GM03348 (cell line): Measurements from ENCODE around the gene FBXO8.

Experiments
- DNase-seq: peaks from one replicate; pipeline ENCODE4 v3.0.0; 2012; ENCODE audit warnings: low spot score

FBXO8 gene

GRCh38 chr4:174245714-174246113, 37.8 kb downstream of the FBXO8 start:
- no peak for DNase-seq

- peak; percentile 9 for DNase-seq
Observed at GRCh38 chr4:174244441-174244840, 39.0 kb downstream of the FBXO8 start.

DNA sequence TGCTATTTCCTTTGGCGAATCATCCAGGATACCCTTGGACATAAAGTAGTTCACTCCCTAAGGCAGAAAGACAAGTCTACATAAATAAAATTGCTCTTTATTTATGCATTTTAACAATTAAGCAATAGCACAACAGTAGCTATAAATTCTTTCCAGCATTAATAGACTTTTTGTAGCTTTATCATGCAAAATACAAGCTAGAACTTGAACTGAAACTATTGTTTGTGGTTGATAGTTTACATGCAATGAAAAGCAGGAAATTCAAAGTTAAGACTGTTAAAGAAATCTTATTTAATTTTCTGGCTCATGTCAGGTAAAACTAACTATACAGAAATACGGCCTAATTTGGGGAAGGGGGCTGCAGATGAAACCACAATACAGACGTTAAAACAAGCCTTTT, 42.3 kb downstream of the FBXO8 start:
- no peak for DNase-seq

DNA sequence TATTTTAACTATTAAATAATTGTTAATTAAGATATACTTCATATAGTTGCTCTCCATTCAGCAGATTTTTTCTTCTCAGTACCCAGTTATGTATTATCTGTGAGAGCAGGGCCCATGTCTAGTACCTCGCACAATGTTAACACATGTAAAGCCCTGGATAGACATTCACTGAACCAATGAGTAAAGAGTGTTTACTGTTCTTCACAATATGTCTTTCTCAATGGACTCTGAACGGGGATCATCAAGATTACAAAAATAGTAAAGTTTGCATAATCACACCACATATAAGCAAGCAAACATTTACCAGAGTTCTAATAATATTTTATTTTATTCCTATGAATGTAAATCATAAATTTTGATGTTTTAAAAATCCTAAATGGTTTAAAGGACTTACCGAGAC, 47.1 kb downstream of the FBXO8 start:
- no peak for DNase-seq

GRCh38 chr4:174230680-174231079, 52.8 kb downstream of the FBXO8 start:
- no peak for DNase-seq

GRCh38 chr4:174230148-174230547, 53.3 kb downstream of the FBXO8 start:
- DNase-seq = no peak

- DNase-seq = no peak
Observed at GRCh38 chr4:174228988-174229387, 54.5 kb downstream of the FBXO8 start.

GRCh38 chr4:174225349-174226049, 58.0 kb downstream of the FBXO8 start:
- DNase-seq = no peak

DNA sequence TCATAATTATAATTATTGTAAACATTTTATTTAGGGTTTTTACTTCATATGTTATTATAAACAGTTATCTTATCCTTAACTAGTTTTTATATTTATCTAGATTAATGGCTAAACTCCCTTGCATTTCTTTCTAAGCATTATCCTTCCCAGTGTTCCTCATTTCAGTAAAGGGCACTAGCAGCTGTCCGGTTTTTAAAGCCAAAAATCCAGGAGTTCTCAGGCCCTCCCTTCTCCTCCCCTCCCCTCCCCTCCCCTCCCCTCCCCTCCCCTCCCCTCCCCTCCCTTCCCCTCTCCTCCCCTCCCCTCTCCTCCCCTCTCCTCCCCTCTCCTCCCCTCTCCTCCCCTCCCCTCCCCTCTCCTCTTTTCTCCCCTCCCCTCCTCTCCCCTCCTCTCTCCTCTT, 58.9 kb downstream of the FBXO8 start:
- no peak for DNase-seq

DNA sequence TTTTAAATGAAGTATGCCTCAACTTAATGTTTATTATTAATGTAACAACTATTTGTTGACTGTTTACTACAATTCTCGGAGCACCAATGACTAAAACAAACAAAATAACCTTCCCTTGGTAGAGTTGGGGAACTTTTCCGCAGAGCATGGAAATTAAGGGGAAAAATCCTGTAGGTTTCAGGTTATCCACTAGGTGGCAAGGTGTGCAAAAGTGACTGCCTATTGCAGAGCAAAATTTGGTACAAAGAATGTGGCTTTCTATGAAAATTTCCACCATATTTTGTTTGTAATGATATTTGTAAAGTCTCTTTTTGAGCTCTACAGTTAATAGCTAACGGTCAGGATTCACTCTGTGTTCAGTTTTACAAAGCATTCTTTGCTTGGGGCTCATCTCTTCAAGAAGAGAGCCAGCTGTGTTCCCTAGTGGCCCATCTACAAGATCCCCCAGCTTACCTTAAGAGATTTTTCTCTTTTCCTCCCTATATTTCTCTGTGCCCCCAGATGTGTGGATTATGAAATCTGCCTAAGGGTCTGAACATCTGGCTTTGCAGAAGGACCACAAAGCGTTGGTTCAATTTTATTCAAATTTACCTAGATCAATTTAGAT, 61.1 kb downstream of the FBXO8 start:
- DNase-seq = peak; percentile 44

DNA sequence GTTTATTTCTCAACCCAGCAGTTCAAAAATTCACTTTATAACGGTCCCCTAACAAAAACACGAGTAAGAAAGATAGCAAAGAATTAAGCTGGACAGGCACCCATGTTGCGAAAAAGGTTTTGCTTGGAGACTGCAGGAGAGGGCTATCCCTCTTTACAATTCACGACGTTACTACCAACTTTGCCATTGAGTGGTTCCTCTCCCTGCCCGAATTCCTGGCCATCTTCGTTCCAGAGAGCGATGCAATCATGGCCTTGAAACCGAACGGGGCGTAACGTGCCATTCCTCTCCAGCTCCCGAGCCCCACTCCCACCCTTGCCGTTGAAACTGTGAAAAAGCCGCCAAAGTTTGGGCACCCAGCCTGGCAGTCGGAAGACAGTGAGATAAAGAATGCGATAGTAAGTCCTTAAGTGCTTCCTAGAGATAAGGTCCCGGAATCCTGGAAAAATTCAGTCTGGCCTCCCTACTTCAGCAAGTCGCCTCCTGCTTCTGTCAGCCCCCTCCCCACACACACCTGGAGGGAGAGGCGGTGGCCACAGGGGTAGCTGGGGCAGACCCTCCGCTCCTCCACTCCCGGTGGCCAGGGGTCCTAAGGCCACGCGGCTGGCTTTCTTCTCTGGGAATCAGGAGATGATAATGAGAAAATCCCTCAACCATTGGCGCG, 65.2 kb downstream of the FBXO8 start:
- DNase-seq = no peak

DNA sequence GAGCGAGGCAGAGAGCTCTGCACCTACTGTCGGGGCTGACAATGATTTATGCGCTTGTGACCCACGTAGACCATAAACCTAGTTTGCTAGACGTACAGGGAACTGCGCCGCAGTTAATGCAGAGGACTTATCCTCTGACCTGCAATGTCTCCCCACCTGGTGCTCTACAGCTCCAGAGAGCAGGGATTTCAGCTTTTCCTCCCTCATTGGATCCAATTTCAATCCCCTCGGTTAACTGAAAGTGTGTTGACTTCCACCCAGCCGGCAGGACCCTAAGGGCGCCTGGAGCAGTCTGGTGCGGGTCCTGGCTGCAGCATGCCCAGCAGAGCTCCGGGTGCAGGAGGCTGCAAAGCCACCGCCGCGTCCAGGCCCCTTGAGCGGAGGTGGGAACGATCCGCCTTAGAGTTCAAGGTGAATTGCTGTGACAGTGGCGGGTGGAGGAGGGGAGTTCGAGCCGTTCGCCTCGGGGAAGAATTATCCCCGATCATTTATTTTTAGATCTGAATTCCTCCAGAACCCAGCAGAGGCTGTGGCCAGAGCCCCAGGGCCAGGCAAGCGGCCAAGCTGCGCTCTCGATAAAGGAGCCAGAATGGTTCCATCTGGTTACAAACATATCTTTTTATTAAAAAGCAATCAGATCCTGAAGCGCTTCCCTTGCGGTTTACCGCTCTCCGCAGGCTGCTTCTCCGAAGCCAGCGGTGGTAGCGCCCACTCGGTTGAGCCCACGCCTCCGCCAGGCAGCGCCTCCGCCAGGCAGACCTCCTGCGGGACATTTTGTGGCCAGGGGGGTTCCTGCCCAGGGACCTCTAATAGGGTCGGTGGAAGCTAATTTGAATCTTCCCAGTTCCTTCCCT, 66.0 kb downstream of the FBXO8 start:
- DNase-seq = peak; percentile 71

GRCh38 chr4:174216799-174217272, 66.6 kb downstream of the FBXO8 start:
- DNase-seq = no peak

GRCh38 chr4:174215961-174216680, 67.3 kb downstream of the FBXO8 start:
- peak; percentile 6 for DNase-seq

DNA sequence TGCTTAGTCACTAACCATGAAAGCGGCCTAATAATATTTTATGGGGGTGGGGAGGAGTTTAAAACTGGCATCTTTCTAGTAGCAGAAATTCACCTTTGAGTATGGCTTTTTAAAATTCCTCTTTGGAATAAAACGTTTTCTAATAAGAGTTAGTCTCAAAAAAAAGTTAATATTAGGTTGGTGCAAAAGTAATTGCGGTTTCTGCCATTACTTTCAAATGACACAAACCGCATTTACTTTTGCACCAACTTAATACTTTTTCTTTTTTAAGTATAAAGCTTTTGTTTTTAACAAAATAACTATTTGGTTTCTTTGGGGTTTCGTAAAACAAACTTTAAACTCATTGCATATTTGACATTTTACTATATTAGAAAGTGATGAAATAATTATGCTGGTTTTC, 68.4 kb downstream of the FBXO8 start:
- no peak for DNase-seq

DNA sequence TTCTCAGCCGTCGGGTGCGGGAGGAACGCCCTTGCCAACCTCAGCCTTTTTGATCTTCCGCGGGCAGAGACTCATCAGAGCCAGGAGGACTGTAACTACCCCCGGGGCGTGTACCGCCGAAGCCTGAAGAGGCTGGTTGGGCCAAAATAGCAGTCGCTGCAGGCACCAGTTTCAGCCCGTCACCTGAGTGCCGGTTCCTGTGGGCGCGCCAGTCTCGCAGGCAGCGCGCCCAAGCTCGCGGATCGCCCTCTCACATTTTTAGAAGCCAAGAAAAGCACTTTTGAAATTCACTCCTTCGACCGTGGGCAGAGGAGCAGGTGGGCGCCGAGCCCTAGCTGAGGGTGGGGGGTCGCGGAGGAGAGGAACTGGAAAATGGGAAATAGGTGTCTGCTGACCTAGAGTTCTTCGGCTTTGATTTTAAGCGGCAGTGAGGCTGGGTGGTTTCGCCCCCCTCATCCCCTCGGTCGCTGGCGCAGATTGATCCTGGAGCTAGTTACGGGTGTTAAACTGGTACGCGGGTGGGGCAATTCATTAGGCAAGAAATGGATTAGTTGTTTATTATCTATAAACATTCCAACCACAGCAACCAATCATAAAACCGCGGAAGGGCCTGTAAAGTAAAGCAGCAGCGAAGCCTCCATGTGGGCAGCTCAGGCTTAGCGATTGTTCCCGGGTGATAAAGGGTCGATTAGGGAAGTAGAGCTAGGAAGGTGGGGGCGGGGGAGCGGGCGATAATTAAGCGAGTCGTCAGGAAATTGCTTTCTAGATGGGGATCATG, 69.2 kb downstream of the FBXO8 start:
- peak; percentile 9 for DNase-seq

DNA sequence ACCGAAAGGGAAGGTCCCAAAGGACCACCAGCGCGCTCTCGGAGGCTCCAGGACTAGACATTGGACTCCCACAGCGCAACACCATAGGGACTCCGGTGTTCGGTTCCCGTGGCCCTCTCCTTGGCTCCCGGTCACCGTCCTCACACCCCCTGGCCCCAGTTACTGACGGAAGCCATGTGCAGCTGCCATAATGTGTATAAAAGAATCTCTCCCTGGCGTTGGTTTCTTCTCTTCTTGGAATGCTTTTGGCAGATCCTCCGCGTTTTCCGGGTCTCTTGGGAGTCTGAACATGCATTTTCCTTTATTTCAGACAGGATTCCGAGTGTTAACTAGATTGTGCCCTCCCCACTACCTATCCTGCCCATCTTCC, 69.8 kb downstream of the FBXO8 start:
- peak; percentile 34 for DNase-seq

GRCh38 chr4:174212061-174212460, 71.4 kb downstream of the FBXO8 start:
- DNase-seq = no peak

- DNase-seq = no peak
Observed at GRCh38 chr4:174211622-174212044, 71.8 kb downstream of the FBXO8 start.

DNA sequence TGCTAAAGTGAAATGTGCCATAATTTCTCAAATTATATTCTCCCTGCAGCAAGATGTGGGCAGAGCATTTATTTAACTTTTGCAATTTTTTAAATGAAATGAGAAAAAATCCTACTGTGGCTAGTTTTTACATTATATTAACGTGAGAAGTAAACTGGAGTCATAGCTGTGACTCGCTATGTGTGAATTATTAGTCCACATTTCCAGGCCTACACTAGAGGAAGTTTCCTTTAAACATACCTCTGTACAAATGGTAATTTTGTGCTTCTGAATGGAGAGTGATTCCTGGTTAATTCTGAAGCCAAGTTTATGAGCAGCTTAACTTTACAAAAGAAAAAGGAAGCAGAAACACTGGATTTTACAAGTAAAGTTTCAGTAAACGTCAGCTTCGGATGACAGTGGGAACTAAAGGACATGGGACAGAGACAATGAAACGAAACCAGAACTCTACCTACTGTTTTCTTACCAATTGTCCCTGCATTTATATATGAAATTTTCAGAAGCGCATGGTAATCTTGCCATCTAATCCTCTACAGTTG, 72.4 kb downstream of the FBXO8 start:
- DNase-seq = peak; percentile 8

DNA sequence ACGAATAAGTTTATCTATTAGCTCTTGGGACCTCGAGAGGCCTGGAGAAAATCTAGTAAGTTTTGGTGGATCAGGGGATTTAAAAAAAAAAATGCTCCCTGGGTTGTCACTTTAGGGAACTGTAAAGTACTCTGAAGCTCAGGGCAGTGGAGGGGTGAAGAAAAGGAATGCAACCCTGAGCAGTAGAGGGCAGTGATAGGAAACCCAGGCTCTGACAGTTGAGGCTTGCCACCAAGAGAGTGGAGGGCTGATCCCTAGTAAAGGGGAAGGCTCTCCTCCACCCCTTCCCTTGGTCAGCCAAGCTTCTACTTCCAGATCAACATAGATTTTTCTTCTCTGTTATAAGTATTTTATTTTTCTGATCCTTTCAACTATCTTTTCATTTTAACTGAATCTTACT, 73.1 kb downstream of the FBXO8 start:
- no peak for DNase-seq
